MM.1S (cell line): Measurements from ENCODE around the gene MIF.

Experiments used
- CTCF ChIP-seq: fragments of 300-600 bp; sonication (generic); IDR thresholded peaks from 2 replicates; pipeline ENCODE4 v1.5.1; 2016; ENCODE audit warnings: antibody characterized with exemption, low read length, mixed read lengths
- EZH2 ChIP-seq: fragments of 300-600 bp; sonication (generic); optimal IDR thresholded peaks from 2 replicates; pipeline ENCODE3; 2017; ENCODE audit warnings: low read depth, mild to moderate bottlenecking, antibody characterized with exemption, low read length, mixed read lengths

GRCh38 chr22:23911318-23911980 is 17.3 kb downstream of the MIF start:
- no peak for TF ChIP-seq CTCF
- no peak for TF ChIP-seq EZH2
